ENCODE measurements around the gene VPS13D.
A peak's percentile ranks its signal among the peaks of the same experiment; 100 is the strongest.

VPS13D gene

GRCh38 chr1:12244078-12244477, 14.2 kb downstream of the VPS13D start:
- peak; percentile 23 for DNase-seq

- DNase-seq = no peak
Observed at GRCh38 chr1:12244585-12244984, 14.8 kb downstream of the VPS13D start.

- no peak for DNase-seq
Observed at GRCh38 chr1:12245116-12245515, 15.3 kb downstream of the VPS13D start.

DNA sequence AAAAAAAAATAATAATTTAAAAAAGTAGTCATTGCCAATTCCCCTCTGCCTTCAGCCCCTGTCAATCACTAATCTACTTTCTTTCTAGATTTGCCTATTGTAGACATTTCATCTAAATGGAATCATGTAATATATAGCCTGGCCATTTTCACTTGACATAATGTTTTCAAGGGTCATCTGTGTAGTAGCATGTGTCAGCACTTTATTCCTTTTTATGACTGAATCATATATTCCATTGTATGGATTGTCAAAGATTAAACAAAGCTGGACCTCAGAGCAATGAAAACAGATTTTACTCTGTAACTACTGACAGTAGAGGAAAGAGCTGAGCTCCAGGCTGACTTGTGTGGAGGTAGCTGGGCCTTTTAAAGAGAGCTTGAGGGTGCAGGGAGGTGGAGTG, 15.9 kb downstream of the VPS13D start:
- DNase-seq = no peak

- DNase-seq = no peak
Observed at GRCh38 chr1:12246584-12246983, 16.8 kb downstream of the VPS13D start.

GRCh38 chr1:12249181-12249580, 19.4 kb downstream of the VPS13D start:
- no peak for DNase-seq

DNA sequence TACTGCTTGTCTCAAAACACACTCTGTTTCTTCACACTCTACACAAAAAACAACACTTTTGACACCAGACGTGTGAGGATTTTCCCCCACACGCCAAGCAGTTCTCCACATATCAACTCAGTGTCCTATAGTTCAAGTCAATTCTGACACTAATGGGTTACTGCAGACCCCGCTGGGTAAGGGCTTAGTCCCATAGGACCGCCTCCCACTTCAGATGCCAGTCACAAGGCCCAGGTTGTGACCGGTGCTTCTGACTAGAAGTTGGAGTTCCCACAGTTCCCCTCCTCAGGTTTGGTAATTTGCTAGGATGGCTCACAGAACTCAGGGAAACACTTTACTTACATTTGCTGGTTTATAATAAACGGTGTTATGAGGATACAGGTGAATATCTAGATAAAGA, 19.9 kb downstream of the VPS13D start:
- DNase-seq = no peak

GRCh38 chr1:12251442-12251841, 21.6 kb downstream of the VPS13D start:
- DNase-seq = no peak

DNA sequence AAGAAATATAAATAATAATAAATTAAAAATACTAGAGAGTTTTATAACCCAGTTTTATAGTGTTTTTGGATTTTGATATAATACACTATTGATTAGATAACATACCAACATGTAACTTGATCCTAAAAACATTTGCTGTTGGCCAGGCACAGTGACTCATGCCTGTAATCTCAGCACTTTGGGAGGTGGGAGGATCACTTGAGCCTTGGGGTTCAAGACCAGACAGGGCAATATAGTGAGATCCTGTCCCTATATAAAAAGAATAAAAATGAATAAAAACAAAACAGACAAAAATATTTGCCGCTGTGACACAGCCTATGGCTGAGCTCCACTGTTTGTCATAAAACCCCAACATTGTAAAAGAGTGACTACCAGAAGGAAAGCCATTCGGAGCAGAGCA, 26.1 kb downstream of the VPS13D start:
- no peak for DNase-seq

DNA sequence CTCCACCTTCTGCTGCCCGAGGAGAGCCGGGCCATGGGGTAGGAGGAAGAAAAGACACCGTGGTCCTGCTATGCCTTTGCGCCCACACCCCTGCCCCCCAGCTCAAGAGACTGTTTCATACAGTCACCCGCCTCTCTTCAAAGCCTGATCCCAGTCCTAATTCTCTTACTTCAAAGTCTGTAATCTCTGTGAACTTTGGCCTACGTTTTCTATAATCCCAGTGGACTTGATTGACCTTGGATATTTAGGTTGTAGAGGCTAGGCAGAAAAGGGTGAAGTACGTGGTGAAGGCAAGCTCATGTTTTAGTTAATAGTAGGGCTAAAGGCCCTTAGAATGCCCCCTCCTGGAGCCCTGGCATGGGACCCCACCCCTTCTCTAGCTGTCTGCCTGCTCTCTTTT, 28.4 kb downstream of the VPS13D start:
- no peak for DNase-seq

- DNase-seq = no peak
Observed at GRCh38 chr1:12269351-12269750, 39.5 kb downstream of the VPS13D start.

GRCh38 chr1:12271033-12271432, 41.2 kb downstream of the VPS13D start:
- no peak for DNase-seq

GRCh38 chr1:12272770-12273169, 42.9 kb downstream of the VPS13D start:
- DNase-seq = no peak

- DNase-seq = no peak
Observed at GRCh38 chr1:12275370-12275769, 45.5 kb downstream of the VPS13D start.

DNA sequence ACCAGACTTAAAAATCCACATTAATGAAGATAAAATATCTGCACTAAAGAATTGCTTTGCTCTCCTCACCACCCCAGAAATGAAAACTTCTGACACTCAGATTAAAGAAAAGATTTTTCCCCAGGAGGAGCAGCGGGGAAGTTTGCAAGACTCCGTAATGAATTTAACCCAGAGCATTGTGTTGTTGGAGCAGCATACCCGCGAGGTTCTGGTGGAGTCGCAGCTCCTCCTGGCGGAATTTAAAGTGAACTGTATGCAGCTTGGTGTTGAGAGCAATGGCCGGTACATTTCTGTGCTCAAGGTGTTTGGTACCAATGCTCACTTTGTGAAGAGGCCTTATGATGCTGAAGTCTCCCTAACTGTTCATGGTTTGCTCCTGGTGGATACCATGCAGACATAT, 46.4 kb downstream of the VPS13D start:
- peak; percentile 13 for DNase-seq

DNA sequence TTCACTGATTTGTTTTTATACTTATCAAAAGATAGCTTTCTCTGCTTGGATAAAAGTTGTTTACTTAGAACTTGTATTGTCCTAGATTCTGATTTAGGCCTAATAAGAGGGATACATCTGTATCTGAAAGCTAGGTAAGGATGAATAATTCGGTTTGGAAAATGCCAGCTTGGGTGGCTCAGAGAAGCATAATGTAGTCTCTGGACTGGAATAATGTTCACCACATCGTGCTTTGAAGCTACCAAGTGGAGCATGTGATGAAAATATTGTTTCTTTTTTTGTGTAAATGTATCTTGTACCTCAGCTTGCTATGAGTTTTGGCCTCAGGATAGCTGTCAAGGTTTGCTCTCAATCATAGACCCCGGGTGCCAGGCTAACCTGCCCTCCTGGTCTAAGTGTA, 49.2 kb downstream of the VPS13D start:
- DNase-seq = no peak

DNA sequence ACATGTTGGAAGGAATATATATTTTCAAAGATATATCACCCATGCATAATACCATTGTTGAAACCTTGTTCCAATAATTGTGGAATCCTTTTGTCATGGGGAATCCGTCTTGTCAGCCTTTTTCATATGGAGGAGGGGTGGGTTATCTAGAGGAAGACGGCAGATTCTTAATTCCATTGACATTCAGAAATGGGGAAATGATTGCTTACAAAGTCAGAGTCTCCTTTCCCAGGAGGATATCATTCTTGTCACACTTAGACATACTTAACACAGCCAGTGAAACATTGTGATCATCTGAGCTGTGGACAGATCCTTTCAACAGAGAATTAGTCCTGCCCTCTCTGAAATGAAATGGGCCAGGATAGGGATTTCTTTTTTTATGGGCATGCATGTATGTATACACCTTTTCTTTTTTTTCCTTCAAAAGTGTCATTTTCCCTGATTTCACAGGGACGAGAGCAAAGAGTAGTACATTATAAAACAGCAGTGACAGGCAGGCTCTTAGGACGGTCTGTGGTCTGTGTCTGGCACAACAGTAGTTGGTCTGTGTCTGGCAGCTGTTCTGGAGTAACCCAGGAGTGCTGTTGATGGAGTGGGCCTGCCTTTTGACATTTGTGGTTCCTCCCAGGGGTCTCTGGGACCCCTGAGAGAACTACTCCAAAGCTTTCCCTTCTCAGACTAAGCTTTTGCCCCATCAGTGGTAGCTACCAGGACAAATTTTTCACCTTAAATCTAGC, 50.1 kb downstream of the VPS13D start:
- DNase-seq = no peak

GRCh38 chr1:12282142-12282541, 52.3 kb downstream of the VPS13D start:
- DNase-seq = no peak

GRCh38 chr1:12284486-12284885, 54.7 kb downstream of the VPS13D start:
- no peak for DNase-seq

DNA sequence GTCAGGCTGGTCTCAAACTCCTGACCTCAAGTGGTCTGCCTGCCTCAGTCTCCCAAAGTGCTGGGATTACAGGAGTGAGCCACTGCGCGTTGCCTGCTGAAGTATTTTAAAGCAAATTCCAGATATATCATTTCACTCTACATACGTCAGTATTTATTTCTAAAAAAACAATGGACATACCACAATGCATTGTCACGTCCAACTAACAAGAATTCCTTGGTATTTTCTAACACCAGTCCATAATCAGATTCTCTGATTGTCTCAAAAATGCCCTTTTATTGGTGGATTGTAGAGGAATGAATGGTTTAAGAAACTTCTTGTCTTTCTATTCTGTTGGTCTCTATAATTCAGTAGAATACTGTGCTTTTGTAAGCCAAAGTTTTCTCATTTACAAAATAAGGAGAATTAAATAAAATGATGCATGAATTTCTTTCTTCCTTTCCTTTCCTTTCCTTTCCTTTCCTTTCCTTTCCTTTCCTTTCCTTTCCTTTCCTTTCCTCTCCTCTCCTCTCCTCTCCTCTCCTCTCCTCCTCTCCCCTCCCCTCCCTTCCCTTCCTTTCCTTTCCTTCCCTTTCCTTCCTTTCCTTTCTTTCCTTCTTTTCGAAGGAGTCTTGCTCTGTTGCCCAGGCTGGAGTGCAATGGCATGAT, 55.8 kb downstream of the VPS13D start:
- no peak for DNase-seq

DNA sequence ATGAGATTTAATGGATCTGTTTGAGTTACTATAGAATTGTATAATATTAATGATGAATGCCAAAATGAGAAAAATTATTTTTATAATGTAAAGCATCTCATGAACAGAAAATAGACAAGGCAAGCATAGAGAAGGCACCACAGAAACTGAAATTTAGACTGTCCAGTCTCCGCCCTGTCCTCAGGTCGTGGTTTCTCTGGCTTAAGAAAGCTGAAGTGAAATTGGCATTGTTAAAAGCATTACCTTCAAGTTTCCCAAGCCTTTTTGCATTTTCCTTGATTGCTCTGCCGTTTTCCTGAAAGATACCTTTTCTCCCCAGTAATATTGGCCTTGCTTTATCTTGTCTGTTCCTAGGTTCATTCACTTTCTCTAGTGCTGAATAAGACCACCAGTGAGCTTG, 58.0 kb downstream of the VPS13D start:
- no peak for DNase-seq

DNA sequence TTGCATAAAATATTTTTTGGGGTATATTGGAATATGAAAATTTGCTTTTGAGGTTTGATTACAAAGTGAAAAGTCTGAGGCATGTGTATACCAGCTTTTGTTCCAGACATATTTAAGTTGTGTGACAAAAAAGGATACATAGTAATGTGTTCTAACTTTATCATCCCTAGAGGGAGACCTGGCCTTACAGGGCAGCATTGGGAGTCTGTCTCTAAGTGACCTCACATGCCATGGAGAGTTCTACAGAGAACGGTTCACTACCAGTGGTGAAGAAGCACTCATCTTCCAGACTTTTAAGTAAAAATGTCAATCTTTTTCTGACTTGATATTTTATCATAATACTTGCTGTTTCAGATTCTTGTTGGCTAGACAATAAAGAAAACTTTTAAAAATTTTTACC, 61.0 kb downstream of the VPS13D start:
- DNase-seq = no peak

DNA sequence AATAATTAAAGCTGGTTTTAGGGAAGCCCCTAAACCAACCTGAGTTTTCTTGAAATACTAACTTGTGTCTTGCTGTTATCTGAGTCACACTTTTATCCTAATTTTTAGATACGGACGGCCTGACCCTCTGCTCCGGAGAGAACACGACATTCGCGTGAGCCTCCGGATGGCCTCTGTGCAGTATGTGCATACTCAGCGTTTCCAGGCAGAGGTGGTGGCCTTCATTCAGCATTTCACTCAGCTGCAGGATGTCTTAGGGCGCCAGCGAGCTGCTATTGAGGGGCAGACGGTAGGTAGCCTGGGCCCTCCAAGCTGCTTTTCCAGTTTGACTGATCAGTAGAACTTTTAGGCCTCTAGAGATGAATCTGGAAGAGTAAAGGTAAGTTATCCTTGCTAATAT, 63.6 kb downstream of the VPS13D start:
- no peak for DNase-seq

- no peak for DNase-seq
Observed at GRCh38 chr1:12294076-12294475, 64.2 kb downstream of the VPS13D start.

- DNase-seq = no peak
Observed at GRCh38 chr1:12296016-12296415, 66.2 kb downstream of the VPS13D start.
